ENCODE data around the gene SPIC.

DNA sequence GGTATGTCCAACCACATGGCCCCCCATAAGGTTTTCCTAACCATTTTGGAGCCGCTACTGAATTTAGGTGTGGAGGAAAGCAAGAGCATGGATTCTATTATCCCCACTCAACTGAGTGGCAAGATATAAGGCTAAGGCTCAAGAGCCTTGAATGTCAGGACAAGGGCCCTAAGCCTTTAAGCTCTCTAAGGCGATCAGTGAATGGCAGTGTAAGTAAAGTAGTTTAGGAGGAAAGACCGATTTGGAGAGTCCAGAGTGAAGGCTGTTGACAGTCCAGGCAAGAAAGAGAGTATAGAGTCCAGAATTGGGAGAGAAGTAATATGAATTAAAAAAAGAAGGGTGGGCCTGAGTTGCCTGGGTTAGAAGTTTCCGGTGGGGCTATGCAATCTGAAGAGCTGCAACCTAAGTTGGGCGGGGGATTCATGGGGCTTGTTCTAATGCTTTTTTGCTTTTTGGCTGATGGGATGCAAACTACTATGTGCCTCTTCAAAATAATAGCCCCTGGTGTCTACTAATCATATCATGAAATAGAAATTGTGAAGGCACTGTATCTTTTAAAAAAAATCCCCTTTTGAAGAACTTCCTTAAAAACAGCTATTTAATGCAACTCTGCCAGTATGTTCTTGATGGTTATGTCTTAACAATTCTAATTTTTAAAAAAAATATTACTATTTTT, at the start of gene SPIC:
- TF ChIP-seq, protein P1, sequence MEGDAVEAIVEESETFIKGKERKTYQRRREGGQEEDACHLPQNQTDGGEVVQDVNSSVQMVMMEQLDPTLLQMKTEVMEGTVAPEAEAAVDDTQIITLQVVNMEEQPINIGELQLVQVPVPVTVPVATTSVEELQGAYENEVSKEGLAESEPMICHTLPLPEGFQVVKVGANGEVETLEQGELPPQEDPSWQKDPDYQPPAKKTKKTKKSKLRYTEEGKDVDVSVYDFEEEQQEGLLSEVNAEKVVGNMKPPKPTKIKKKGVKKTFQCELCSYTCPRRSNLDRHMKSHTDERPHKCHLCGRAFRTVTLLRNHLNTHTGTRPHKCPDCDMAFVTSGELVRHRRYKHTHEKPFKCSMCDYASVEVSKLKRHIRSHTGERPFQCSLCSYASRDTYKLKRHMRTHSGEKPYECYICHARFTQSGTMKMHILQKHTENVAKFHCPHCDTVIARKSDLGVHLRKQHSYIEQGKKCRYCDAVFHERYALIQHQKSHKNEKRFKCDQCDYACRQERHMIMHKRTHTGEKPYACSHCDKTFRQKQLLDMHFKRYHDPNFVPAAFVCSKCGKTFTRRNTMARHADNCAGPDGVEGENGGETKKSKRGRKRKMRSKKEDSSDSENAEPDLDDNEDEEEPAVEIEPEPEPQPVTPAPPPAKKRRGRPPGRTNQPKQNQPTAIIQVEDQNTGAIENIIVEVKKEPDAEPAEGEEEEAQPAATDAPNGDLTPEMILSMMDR (IDR thresholded peaks at IDR 0.05), result no peak
- no peak for TF ChIP-seq POLR2AphosphoS5 (IDR thresholded peaks at IDR 0.05)
